SU-DHL-6 (cell line): ENCODE results near the gene FAM200B.

Experiments
- H2AFZ ChIP-seq: fragments of 200-600 bp; sonication (generic); 2 replicates; pipeline ENCODE4 v1.6.1; 2014; ENCODE audit warnings: low read depth, mild to moderate bottlenecking, moderate library complexity, mixed read lengths, antibody characterized with exemption, low read length; ENCODE audit not compliant: severe bottlenecking
- H3F3A ChIP-seq: fragments of 200-600 bp; shearing (Covaris generic); 2 replicates; pipeline ENCODE4 v1.6.0; 2016; ENCODE audit warnings: antibody characterized with exemption, mild to moderate bottlenecking; ENCODE audit not compliant: insufficient read depth
- H3K27ac ChIP-seq: fragments of 200-600 bp; sonication (generic); 2 replicates; pipeline ENCODE4 v1.5.1; 2016; ENCODE audit warnings: low read depth, mild to moderate bottlenecking, low read length, moderate library complexity, mixed read lengths
- H3K27me3 ChIP-seq: fragments of 200-600 bp; sonication (generic), shearing (Covaris generic); 2 replicates; pipeline ENCODE4 v1.6.0; 2014; ENCODE audit warnings: mild to moderate bottlenecking, low read length
- H3K36me3 ChIP-seq: fragments of 200-600 bp; sonication (generic); 2 replicates; pipeline ENCODE4 v1.6.1; 2014; ENCODE audit warnings: mild to moderate bottlenecking, low read length, mixed read lengths
- H3K4me2 ChIP-seq: fragments of 300-600, 200-600 bp; shearing (Covaris generic), sonication (generic); 2 replicates; pipeline ENCODE4 v1.6.0; 2014; ENCODE audit warnings: low read length, low read depth, mild to moderate bottlenecking; ENCODE audit not compliant: poor library complexity, severe bottlenecking
- H3K4me3 ChIP-seq: fragments of 200-600 bp; sonication (generic); 2 replicates; pipeline ENCODE4 v1.5.1; 2014; ENCODE audit warnings: antibody characterized with exemption, low read length, mild to moderate bottlenecking, mixed read lengths; ENCODE audit not compliant: insufficient read depth, poor library complexity, severe bottlenecking
- H3K79me2 ChIP-seq: fragments of 200-600 bp; sonication (generic); 2 replicates; pipeline ENCODE4 v1.6.1; 2014; ENCODE audit warnings: mild to moderate bottlenecking, low read length, moderate library complexity; ENCODE audit not compliant: insufficient read depth
- H3K9ac ChIP-seq: fragments of 200-600 bp; sonication (generic); 2 replicates; pipeline ENCODE4 v1.7.0; 2014; ENCODE audit warnings: mild to moderate bottlenecking, low read length
- H3K9me2 ChIP-seq: fragments of 200-600 bp; sonication (generic); replicated peaks from 2 replicates; pipeline ENCODE4 v1.6.1; 2014; ENCODE audit warnings: low read length; ENCODE audit not compliant: insufficient read depth
- H3K9me3 ChIP-seq: fragments of 200-600 bp; sonication (generic); 2 replicates; pipeline ENCODE4 v1.6.1; 2014; ENCODE audit warnings: low read length, mixed read lengths; ENCODE audit not compliant: insufficient read depth
- H4K20me1 ChIP-seq: fragments of 200-600 bp; sonication (generic); 2 replicates; pipeline ENCODE4 v1.6.1; 2014; ENCODE audit warnings: low read depth, mild to moderate bottlenecking, antibody characterized with exemption, low read length, moderate library complexity, mixed read lengths
- EZH2phosphoT487 ChIP-seq: fragments of 200-600 bp; sonication (generic), shearing (Covaris generic); conservative IDR thresholded peaks from 2 replicates; pipeline ENCODE4 v1.6.1; 2018; ENCODE audit warnings: mild to moderate bottlenecking, antibody characterized with exemption, low read length, moderate library complexity, mixed read lengths
- TF ChIP-seq, protein P1 (sequence below): fragments of 200-600 bp; sonication (generic); IDR thresholded peaks from one replicate; pipeline ENCODE4 v1.5.1; 2017; ENCODE audit warnings: antibody characterized with exemption, mild to moderate bottlenecking, low read length, moderate library complexity; ENCODE audit not compliant: insufficient read depth, poor library complexity, severe bottlenecking

The FAM200B gene

DNA sequence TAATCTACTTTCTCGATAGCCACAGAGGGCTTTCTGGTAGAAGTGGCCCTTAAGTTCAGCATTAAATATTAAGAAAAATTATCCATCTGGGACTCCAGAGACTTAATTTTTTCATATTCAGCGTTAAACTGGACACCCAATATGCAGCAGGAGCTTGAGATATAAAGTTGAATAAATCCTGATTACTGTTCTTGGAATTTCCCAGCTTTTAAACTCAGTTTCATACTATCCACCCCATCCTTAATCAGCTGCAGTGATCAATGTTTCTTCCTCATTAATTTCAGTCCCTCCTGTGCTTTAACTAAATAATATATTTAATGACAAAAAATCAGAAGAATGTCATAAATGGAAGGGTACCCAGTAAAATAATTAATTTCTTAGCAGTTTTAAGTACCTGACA, 22.8 kb upstream of the FAM200B start:
- H4K20me1 ChIP-seq = no peaks in the 10 kb centered on the region
- TF ChIP-seq, protein P1, sequence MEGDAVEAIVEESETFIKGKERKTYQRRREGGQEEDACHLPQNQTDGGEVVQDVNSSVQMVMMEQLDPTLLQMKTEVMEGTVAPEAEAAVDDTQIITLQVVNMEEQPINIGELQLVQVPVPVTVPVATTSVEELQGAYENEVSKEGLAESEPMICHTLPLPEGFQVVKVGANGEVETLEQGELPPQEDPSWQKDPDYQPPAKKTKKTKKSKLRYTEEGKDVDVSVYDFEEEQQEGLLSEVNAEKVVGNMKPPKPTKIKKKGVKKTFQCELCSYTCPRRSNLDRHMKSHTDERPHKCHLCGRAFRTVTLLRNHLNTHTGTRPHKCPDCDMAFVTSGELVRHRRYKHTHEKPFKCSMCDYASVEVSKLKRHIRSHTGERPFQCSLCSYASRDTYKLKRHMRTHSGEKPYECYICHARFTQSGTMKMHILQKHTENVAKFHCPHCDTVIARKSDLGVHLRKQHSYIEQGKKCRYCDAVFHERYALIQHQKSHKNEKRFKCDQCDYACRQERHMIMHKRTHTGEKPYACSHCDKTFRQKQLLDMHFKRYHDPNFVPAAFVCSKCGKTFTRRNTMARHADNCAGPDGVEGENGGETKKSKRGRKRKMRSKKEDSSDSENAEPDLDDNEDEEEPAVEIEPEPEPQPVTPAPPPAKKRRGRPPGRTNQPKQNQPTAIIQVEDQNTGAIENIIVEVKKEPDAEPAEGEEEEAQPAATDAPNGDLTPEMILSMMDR = no peak
- TF ChIP-seq EZH2phosphoT487 = no peak
- no peaks in the 10 kb centered on the region for H3K27me3 ChIP-seq
- no peaks in the 10 kb centered on the region for H3K9me2 ChIP-seq
- H3K9me3 ChIP-seq = no peaks in the 10 kb centered on the region
- H2AFZ ChIP-seq = no peak overlapping the region
- no peak overlapping the region for H3K27ac ChIP-seq
- no peaks in the 10 kb centered on the region for H3K36me3 ChIP-seq
- no peak overlapping the region for H3K4me3 ChIP-seq
- no peak overlapping the region for H3K9ac ChIP-seq
- no peak overlapping the region for H3K4me2 ChIP-seq
- H3F3A ChIP-seq = peaks cover 24% of the 10 kb centered on the region
- peaks cover 8% of the 10 kb centered on the region; the same call in 1 of the 2 replicates for H3K79me2 ChIP-seq

DNA sequence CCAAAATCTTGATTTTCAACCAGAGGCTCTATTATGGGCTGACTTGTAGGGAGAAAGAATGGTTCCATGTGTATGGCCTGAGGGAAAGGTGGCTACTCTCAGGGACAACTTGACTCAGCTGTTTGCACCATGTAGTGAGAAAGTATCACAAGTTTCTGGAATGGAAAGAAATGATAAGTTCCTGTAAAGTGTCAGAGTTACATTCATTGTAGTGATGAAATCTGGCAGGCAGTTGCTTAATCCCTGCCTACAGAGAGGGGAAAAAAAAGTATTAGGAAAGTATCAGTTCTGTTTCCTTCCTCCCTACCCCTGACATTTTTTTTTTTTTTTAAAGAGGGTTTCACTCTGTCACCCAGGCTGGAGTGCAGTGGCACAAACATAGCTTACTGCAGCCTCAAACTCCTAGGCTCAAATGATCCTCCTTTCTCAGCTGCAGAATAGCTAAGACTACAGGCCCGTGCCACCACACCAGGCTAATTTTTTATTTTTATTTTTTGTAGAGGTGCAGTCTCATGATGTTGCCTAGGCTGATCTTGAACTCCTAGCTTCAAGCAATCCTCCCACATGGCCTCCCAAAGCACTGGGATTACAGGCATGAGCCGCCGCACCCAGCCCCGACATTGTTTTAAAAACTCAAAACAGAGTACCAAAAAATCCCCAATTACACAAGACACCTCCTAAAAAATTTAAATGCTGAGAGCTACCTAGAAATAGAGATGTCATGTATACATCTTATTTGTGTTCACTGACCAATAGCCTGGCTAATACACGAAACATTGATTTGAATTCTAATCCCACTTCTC, 21.7 kb upstream of the FAM200B start:
- no peak overlapping the region for H3K27ac ChIP-seq
- no peak overlapping the region for H2AFZ ChIP-seq
- no peak overlapping the region for H3K4me2 ChIP-seq
- no peaks in the 10 kb centered on the region for H3K27me3 ChIP-seq
- no peaks in the 10 kb centered on the region for H3K9me3 ChIP-seq
- no peaks in the 10 kb centered on the region for H3K9me2 ChIP-seq
- H3K79me2 ChIP-seq = no peaks in the 10 kb centered on the region
- no peaks in the 10 kb centered on the region for H3K36me3 ChIP-seq
- H3F3A ChIP-seq = peaks cover 24% of the 10 kb centered on the region
- H4K20me1 ChIP-seq = no peaks in the 10 kb centered on the region
- no peak overlapping the region for H3K4me3 ChIP-seq
- no peak overlapping the region for H3K9ac ChIP-seq
- TF ChIP-seq, protein P1 = no peak
- TF ChIP-seq EZH2phosphoT487 = no peak

DNA sequence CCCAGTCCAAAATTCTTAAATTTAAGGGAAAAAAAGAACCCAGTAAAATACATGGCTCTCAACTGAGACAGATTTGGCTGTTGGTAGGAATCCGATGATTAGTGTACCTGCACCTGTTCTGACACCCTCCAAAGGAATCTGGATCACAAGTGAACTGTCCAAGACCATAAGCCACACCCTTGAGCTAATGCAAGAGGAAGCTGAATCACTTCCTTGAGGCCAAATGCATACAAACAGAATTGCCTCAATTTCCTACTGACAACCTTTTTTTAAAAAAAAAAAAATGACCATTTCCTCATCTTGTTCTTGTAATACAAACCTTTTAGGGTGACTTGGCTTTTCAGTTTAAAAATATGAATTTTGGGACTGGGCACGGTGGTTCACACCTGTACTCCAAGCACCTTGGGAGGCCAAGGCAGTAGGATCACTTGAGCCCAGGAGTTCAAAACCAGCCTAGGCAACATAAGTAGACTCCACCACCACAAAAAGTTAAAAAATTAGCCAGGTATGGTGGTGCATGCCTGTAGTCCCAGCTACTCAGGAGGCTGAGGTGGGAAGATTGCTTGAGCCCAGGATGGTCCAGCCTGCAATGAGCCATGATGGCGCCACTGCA, 15.8 kb upstream of the FAM200B start:
- H3K4me2 ChIP-seq = no peak overlapping the region
- no peak overlapping the region for H3K9ac ChIP-seq

More for the DNA sequence above, 15.8 kb upstream of the FAM200B start:
- Histone ChIP-seq H3K36me3 (peaks cover 11% of the 10 kb centered on the region; the same call in 1 of the 2 replicates), H3K9me3 (no peaks in the 10 kb centered on the region), H3K27ac (no peak overlapping the region), H3K4me3 (no peak overlapping the region), H2AFZ (no peak overlapping the region), H3K9me2 (no peaks in the 10 kb centered on the region), H3K79me2 (peaks cover 21% of the 10 kb centered on the region; the same call in 1 of the 2 replicates), H3F3A (peaks cover 10% of the 10 kb centered on the region; the same call in 1 of the 2 replicates), H4K20me1 (no peaks in the 10 kb centered on the region), H3K27me3 (no peaks in the 10 kb centered on the region)
- TF ChIP-seq, protein P1 = no peak
- TF ChIP-seq EZH2phosphoT487 = no peak
